GM12892 (cell line): ENCODE results near the gene ASH1L.

ENCODE experiments used
- POLR2A ChIP-seq: IDR thresholded peaks from 2 replicates; pipeline ENCODE4 v1.6.1; 2011; ENCODE audit warnings: low read depth, low read length, control low read depth
- TAF1 ChIP-seq: IDR thresholded peaks from 2 replicates; pipeline ENCODE4 v1.6.1; 2011; ENCODE audit warnings: low read depth, mild to moderate bottlenecking, control low read depth, low read length, borderline replicate concordance

DNA sequence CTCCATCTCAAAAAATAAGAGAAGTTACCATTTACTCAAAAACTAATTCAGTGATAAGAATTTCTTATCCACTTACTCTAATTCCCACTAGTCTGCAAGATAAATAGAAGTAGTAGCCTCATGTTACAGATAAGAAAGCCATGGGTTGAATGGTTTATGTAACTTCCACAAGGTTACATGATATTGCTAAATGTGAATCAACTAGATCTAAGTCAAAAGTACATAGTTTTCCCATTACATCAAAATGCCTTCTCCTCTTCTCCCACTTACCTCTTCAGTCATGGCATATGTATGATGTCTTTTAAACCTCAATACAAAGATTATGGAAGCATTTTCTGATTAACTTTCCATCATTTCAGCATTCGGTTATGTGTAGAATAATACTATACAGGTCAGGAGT, 108.5 kb downstream of the ASH1L start:
- TF ChIP-seq POLR2A, result no peak
- TF ChIP-seq TAF1, result no peak
